HG03097 (cell line): ENCODE results near the gene CYBRD1.
"Not testable (repeated sequence)": the region's sequence is repeated elsewhere in the genome, so short reads cannot be mapped to it uniquely, and the experiment has no call there.

ENCODE experiments used
- ATAC-seq: cut with Tn5 transposase; IDR thresholded peaks from one replicate; pipeline ENCODE4 v1.9.1; 2021; ENCODE audit not compliant: unreplicated experiment, low FRiP score

Gene CYBRD1

DNA sequence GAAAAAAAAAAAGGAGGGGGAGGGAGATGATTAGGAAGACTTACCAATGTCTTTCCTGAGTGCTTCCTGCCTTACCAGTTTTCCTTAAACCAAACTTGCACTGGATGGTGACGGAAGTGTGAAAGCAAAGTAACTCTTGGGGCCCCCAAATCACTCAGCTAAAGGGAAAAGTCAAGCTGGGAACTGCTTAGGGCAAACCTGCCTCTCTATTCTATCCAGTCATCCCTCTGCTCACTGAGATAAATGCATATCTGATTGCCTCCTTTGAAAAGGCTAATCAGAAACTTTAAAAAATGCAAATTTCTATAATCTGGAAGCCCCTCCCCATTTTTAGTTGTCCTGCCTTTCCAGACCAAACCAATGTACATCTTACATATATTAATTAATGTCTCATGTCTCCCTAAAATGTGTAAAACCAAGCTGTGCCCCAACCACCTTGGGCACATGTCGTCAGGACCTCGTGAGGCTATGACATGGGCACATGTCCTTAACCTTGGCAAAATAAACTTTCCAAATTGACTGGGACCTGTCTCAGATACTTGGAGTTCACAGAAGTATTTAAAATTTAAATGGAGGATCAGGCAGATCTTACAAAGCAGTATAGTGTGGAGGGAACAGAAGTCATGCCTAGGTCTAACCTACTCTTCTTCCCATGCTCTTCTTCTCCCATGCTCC is 7.2 kb upstream of the CYBRD1 start:
- no peak for ATAC-seq

GRCh38 chr2:171515672-171516298 is 6.5 kb upstream of the CYBRD1 start:
- no peak for ATAC-seq

GRCh38 chr2:171516793-171517192 is 5.5 kb upstream of the CYBRD1 start:
- ATAC-seq = no peak

DNA sequence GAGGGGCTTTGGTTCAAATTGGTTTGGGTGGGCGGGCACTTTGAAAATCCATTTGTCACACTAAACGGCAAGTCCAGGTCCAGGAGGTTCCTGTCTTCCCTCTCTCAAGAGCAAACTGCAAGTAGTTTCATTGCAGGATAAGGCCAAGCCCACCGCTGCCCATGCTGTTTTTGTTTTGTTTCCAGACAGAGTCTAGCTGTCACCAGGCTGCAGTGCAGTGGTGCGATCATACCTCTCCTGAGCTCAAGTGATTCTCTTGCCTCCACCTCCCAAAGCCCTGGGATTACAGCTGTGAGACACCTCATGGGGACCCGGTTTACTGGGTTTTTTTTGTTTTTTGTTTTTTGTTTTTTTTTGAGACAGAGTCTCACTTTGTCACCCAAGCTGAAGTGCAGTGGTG is 1.8 kb upstream of the CYBRD1 start:
- ATAC-seq = no peak

GRCh38 chr2:171521361-171522051 is 768 bp upstream of the CYBRD1 start:
- no peak for ATAC-seq

GRCh38 chr2:171522788-171523087 is 464 bp downstream of the CYBRD1 start:
- no peak for ATAC-seq

GRCh38 chr2:171523088-171524017 is 1.1 kb downstream of the CYBRD1 start:
- no peak for ATAC-seq

DNA sequence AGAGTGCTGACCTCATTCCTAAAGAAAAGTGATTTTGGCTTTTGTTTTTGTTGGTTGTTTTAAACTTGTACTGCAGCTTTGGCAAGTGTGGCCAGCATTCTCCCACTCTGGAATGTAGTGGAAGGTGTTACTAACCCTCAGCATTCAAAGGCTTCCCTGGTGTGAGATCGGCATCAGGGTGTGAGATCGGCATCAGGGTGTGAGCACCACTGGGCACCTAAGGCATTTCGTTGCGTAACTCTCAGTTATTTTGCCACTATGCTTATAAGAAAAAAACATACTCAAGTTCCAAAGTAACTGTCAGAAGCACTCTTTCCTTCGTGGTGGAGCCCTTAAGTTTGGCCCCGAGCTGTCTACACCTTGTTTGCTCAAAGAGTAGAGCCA is 1.7 kb downstream of the CYBRD1 start:
- no peak for ATAC-seq

GRCh38 chr2:171529914-171530313 is 7.6 kb downstream of the CYBRD1 start:
- ATAC-seq = no peak

GRCh38 chr2:171530378-171530777 is 8.1 kb downstream of the CYBRD1 start:
- ATAC-seq = no peak

- not testable (repeated sequence) for ATAC-seq
These were observed 8.6 kb downstream of the CYBRD1 start for GRCh38 chr2:171530859-171531258.

GRCh38 chr2:171531291-171531690 is 9.0 kb downstream of the CYBRD1 start:
- ATAC-seq = no peak

DNA sequence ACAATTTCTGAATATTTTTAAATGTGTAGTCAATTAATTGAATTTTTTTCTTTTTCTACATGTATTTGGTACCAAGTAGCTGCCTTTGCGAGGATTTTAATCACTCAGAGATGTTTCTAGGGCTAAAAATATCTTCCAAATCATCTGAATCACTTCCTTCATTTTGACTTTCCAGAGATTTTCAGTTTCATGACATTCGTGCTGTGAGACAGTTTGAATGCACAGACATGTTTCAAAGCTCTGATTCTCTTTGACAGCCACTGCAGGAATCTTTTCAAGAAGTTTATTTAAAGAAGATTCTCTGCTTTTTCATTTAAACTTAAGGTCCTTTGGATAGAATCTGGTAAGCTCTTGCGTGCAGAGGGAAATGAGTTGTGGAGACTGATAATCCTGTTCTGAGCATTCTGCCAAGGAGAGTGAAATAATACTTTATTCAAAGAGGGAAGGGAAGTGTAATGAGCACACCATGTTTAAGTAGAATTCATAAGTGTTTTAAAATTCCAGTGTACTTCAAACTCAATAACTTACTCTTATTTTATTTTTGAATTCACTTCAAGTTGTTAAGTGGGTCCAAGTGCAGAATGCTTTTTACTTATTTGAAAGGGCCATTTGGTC is 9.7 kb downstream of the CYBRD1 start:
- no peak for ATAC-seq

- ATAC-seq = no peak
These were observed 11.1 kb downstream of the CYBRD1 start for GRCh38 chr2:171533331-171533730.

GRCh38 chr2:171535528-171535927 is 13.3 kb downstream of the CYBRD1 start:
- not testable (repeated sequence) for ATAC-seq

GRCh38 chr2:171540437-171540836 is 18.2 kb downstream of the CYBRD1 start:
- ATAC-seq = no peak

GRCh38 chr2:171541202-171541887 is 19.1 kb downstream of the CYBRD1 start:
- ATAC-seq = no peak

DNA sequence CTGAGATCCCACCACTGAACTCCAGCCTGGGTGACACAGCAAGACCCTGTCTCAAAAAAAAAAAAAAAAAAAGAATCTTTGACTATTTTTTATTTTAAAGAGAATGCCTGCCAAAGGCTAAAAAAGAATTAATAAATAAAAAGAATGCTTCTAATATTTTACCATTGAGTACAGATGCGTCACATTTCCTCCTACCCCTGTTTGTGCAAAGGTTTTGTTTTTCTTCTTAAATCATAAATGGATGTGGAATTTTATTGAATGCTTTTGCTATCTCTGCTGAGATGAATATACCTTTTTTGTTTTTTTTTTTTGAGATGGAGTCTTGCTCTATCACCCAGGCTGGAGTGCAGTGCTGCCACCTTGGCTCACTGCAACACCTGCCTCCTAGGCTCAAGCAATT is 22.8 kb downstream of the CYBRD1 start:
- no peak for ATAC-seq

DNA sequence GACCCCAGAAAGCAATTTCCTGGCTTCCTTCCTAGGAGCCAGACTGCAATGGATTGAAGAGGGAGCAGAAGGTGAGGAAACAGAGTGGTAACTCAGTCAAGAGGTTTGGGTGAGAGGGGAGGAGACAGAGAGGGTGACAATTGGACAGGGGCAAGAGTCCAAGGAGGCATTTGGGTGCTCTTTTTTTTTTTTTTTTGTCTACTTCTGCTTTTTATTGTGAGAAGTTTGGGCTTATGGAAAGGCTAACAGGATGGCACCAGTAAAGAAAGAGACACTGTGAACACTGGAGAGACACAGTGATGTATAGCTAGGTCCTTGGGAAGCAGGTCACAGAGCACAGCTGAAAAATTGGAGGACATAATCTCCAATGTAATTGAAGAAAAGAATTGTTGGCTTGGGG is 25.0 kb downstream of the CYBRD1 start:
- ATAC-seq = no peak

- no peak for ATAC-seq
These were observed 25.4 kb downstream of the CYBRD1 start for GRCh38 chr2:171547720-171548119.
